K562 (cell line): Measurements from ENCODE around the gene LRP1. TPM values are rescaled to one million over a fixed set of nuclear protein-coding genes. Genes with fewer than 3 reads are reported as not detected.

ENCODE experiments used
- ATF7 ChIP-seq: fragments of 450-650 bp; IDR thresholded peaks from 2 replicates; pipeline ENCODE4 v1.7.1; 2014; ENCODE audit warnings: mild to moderate bottlenecking, moderate library complexity
- BRD9 ChIP-seq: fragments of 450-650 bp; IDR thresholded peaks from 2 replicates; pipeline ENCODE4 v1.6.1; 2018; ENCODE audit warnings: low read depth; ENCODE audit not compliant: partially characterized antibody
- FOXA3 ChIP-seq, 2 experiments: fragments of 450-650 bp in 1 of 2; sonication (generic) in 1 of 2; formaldehyde crosslinking; IDR thresholded peaks in 1 of 2; conservative IDR thresholded peaks in 1 of 2; 2 replicates each; pipeline versions ENCODE4 v1.4.0 to v1.8.0; 2020 to 2022; ENCODE audit warnings: mild to moderate bottlenecking in 2 of 2, missing genetic modification reagents in 1 of 2
- FOXK2 ChIP-seq, 2 experiments: fragments of 450-650 bp; IDR thresholded peaks in 1 of 2; conservative IDR thresholded peaks in 1 of 2; 2 replicates each; pipeline ENCODE4 v1.6.1; 2016; ENCODE audit warnings: low read depth in 2 of 2, mild to moderate bottlenecking in 1 of 2
- HNRNPK ChIP-seq: fragments of 200-400 bp; formaldehyde crosslinking; IDR thresholded peaks from one replicate; pipeline ENCODE4 v1.6.1; 2018; ENCODE audit warnings: mild to moderate bottlenecking, low read depth, low read length; ENCODE audit not compliant: poor library complexity, severe bottlenecking
- NR3C1 ChIP-seq: sonication (generic); formaldehyde crosslinking; IDR thresholded peaks from 2 replicates; pipeline ENCODE4 v1.8.1; 2022; ENCODE audit warnings: missing genetic modification reagents
- RUNX1 ChIP-seq: sonication (generic); IDR thresholded peaks from 2 replicates; pipeline ENCODE4 v1.6.1; 2016; ENCODE audit warnings: antibody characterized with exemption, low read depth
- SMARCE1 ChIP-seq: fragments of 450-650 bp; IDR thresholded peaks from 2 replicates; pipeline ENCODE4 v1.7.1; 2016; ENCODE audit warnings: mild to moderate bottlenecking
- TAF9B ChIP-seq: fragments of 450-650 bp; IDR thresholded peaks from 2 replicates; pipeline ENCODE4 v1.6.1; 2018; ENCODE audit warnings: mild to moderate bottlenecking; ENCODE audit not compliant: partially characterized antibody
- ZNF695 ChIP-seq: fragments of 450-650 bp; formaldehyde crosslinking; IDR thresholded peaks from 2 replicates; pipeline ENCODE4 v1.4.0; 2020; ENCODE audit warnings: mild to moderate bottlenecking, moderate library complexity
- polyA plus RNA-seq, 8 experiments: library from polyadenylated mRNA; depleted of rRNA in 4 of 8; stranded (reverse) in 5 of 8; unstranded in 3 of 8; fragments of >200 nt; fragmentation: Nextera tagmentation in 2 of 8; fragmentation: Illumina TruSeq in 1 of 8; extraction: Ambion mirVana in 2 of 8; extraction: Trizol in 1 of 8; gene quantifications; 2 replicates each; pipeline versions ENCODE4 v1.2.1 to v1.2.3, GENCODE V29; 2011 to 2014; ENCODE audit warnings: inconsistent platforms in 1 of 8, missing spikeins in 1 of 8
- total RNA-seq, 7 experiments: library from RNA; depleted of rRNA in 6 of 7; stranded (reverse); fragments of >200 nt in 6 of 7; fragmentation: Illumina TruSeq in 2 of 7; extraction: Trizol in 2 of 7; gene quantifications; 2 replicates each; pipeline versions ENCODE4 v1.2.1 to v1.2.3, GENCODE V29; 2011 to 2021; ENCODE audit warnings: low replicate concordance in 1 of 7
- TF ChIP-seq, protein P1 (sequence below): conservative IDR thresholded peaks from 2 replicates; pipeline ENCODE4 v1.6.1; 2011; ENCODE audit warnings: low read depth, mild to moderate bottlenecking, low read length; ENCODE audit not compliant: control insufficient read depth
- TF ChIP-seq, protein P2 (sequence below), 3 experiments: fragments of 200-800 bp in 1 of 3; fragments of 250-450 bp in 1 of 3; fragments of 450-650 bp in 1 of 3; sonication (Bioruptor Pico) in 1 of 3; sonication (Bioruptor generic) in 1 of 3; formaldehyde crosslinking in 1 of 3; IDR thresholded peaks; 2 replicates each; pipeline versions ENCODE4 v1.6.1 to v1.8.0; 2016 to 2022; ENCODE audit warnings: mild to moderate bottlenecking in 2 of 3, missing genetic modification characterization in 2 of 3, missing compliant biosample characterization in 1 of 3, moderate library complexity in 1 of 3
- TF ChIP-seq, protein P3 (sequence below): fragments of 450-650 bp; IDR thresholded peaks from 2 replicates; pipeline ENCODE4 v1.6.1; 2017; ENCODE audit warnings: antibody characterized with exemption
- TF ChIP-seq, protein P4 (sequence below): fragments of 450-650 bp; IDR thresholded peaks from 2 replicates; pipeline ENCODE4 v1.6.1; 2016
- TF ChIP-seq, protein P5 (sequence below): fragments of 450-650 bp; formaldehyde crosslinking; IDR thresholded peaks from 2 replicates; pipeline ENCODE4 v1.4.0; 2022; ENCODE audit warnings: mild to moderate bottlenecking, moderate library complexity

LRP1 gene
- total and polyA plus RNA-seq, 9 of the 15 experiments (the other 6 are each of a cell fraction or from before 2014, with no cell fraction given): 0.04 to 0.64 (median 0.19) TPM; not detected in 2

DNA sequence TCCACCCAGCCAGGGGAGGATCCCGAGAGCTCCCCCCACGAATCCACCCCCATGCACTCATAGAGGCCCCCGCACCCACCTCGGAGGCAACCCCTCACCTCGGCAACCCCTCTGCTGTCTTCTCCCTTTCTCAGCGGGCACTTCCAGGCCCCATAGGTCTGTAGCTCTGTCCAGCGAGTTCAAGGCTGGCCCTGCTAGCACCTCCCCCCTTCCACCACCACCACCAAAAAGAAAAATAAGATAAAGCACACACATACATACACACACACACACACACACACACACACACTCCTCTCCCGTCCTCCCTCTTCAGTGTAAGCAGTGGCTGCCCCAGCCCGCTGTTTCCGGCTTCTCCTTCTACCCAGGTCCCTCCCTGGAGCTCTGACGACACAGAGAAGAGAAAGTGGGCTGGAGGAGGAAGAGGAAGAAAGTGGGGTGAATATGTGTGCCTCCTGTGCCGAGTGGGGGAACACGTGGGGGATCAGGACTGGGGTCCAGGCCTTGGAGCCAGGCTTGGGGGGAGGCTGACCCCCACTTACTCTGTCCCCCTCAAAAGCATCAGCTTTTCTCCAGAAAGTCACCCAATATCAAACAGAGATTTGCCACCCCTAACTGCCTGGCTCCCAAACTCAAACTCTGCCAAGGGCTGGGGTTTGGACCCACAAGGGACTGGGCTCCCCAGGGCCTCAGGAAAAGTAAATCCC, 17.1 kb upstream of the LRP1 start, which contains the start of gene STAT6 (continued):
- TF ChIP-seq, protein P1, sequence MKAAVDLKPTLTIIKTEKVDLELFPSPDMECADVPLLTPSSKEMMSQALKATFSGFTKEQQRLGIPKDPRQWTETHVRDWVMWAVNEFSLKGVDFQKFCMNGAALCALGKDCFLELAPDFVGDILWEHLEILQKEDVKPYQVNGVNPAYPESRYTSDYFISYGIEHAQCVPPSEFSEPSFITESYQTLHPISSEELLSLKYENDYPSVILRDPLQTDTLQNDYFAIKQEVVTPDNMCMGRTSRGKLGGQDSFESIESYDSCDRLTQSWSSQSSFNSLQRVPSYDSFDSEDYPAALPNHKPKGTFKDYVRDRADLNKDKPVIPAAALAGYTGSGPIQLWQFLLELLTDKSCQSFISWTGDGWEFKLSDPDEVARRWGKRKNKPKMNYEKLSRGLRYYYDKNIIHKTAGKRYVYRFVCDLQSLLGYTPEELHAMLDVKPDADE: no peak
- TF ChIP-seq NR3C1 (CRISPR knock-in tag) (no peak), FOXA3 (CRISPR knock-in tag; conservative IDR thresholded peaks at IDR 0.05 in 1 of 2, IDR thresholded peaks at IDR 0.05 in 1 of 2) (no peak; a peak in 1 of 4 replicates), HNRNPK (no peak), RUNX1 (0 out of 2 replicates have a peak, but pooled peaks have one; percentile 32), ZNF695 (CRISPR knock-in tag) (no peak), SMARCE1 (peak; percentile 65; the same call in 1 of the 2 replicates), BRD9 (peak; percentile 60), FOXK2 (conservative IDR thresholded peaks at IDR 0.05 in 1 of 2, IDR thresholded peaks at IDR 0.05 in 1 of 2; ENCODE audit: low read depth in 2 of 2) (peak; percentile 63 to 70; a peak in 2 of 4 replicates), TAF9B (no peak), ATF7 (peak; percentile 28; the same call in 1 of the 2 replicates)
- TF ChIP-seq, protein P2, sequence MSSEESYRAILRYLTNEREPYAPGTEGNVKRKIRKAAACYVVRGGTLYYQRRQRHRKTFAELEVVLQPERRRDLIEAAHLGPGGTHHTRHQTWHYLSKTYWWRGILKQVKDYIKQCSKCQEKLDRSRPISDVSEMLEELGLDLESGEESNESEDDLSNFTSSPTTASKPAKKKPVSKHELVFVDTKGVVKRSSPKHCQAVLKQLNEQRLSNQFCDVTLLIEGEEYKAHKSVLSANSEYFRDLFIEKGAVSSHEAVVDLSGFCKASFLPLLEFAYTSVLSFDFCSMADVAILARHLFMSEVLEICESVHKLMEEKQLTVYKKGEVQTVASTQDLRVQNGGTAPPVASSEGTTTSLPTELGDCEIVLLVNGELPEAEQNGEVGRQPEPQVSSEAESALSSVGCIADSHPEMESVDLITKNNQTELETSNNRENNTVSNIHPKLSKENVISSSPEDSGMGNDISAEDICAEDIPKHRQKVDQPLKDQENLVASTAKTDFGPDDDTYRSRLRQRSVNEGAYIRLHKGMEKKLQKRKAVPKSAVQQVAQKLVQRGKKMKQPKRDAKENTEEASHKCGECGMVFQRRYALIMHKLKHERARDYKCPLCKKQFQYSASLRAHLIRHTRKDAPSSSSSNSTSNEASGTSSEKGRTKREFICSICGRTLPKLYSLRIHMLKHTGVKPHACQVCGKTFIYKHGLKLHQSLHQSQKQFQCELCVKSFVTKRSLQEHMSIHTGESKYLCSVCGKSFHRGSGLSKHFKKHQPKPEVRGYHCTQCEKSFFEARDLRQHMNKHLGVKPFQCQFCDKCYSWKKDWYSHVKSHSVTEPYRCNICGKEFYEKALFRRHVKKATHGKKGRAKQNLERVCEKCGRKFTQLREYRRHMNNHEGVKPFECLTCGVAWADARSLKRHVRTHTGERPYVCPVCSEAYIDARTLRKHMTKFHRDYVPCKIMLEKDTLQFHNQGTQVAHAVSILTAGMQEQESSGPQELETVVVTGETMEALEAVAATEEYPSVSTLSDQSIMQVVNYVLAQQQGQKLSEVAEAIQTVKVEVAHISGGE (CRISPR knock-in tag; IDR thresholded peaks at IDR 0.05): 0 out of 6 replicates have a peak, but pooled peaks of 1 of the 3 experiments have one; percentile 10
- TF ChIP-seq, protein P3, sequence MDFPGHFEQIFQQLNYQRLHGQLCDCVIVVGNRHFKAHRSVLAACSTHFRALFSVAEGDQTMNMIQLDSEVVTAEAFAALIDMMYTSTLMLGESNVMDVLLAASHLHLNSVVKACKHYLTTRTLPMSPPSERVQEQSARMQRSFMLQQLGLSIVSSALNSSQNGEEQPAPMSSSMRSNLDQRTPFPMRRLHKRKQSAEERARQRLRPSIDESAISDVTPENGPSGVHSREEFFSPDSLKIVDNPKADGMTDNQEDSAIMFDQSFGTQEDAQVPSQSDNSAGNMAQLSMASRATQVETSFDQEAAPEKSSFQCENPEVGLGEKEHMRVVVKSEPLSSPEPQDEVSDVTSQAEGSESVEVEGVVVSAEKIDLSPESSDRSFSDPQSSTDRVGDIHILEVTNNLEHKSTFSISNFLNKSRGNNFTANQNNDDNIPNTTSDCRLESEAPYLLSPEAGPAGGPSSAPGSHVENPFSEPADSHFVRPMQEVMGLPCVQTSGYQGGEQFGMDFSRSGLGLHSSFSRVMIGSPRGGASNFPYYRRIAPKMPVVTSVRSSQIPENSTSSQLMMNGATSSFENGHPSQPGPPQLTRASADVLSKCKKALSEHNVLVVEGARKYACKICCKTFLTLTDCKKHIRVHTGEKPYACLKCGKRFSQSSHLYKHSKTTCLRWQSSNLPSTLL: no peak
- TF ChIP-seq, protein P4, sequence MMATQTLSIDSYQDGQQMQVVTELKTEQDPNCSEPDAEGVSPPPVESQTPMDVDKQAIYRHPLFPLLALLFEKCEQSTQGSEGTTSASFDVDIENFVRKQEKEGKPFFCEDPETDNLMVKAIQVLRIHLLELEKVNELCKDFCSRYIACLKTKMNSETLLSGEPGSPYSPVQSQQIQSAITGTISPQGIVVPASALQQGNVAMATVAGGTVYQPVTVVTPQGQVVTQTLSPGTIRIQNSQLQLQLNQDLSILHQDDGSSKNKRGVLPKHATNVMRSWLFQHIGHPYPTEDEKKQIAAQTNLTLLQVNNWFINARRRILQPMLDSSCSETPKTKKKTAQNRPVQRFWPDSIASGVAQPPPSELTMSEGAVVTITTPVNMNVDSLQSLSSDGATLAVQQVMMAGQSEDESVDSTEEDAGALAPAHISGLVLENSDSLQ: no peak
- TF ChIP-seq, protein P5, sequence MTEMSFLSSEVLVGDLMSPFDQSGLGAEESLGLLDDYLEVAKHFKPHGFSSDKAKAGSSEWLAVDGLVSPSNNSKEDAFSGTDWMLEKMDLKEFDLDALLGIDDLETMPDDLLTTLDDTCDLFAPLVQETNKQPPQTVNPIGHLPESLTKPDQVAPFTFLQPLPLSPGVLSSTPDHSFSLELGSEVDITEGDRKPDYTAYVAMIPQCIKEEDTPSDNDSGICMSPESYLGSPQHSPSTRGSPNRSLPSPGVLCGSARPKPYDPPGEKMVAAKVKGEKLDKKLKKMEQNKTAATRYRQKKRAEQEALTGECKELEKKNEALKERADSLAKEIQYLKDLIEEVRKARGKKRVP: no peak; the same call in 1 of the 2 replicates
